Neuronal stem cell (in vitro differentiated cells): ENCODE data around the gene FBLN1.
A peak's percentile ranks its signal among the peaks of the same experiment; 100 is the strongest.
"Not testable (repeated sequence)": the region's sequence is repeated elsewhere in the genome, so short reads cannot be mapped to it uniquely, and the experiment has no call there.

ENCODE experiments used
- DNase-seq: peaks from one replicate; pipeline ENCODE4 v3.0.0-alpha.2; 2013; ENCODE audit warnings: low spot score
- H2AFZ ChIP-seq: one replicate; pipeline ENCODE4 v1.6.1; 2013; ENCODE audit warnings: mild to moderate bottlenecking, low read length, inconsistent platforms
- H2AK5ac ChIP-seq: 2 replicates; pipeline ENCODE4 v1.6.1; 2013; ENCODE audit warnings: low read depth, mild to moderate bottlenecking, inconsistent platforms, low read length, moderate library complexity, mixed read lengths
- H2BK120ac ChIP-seq: 2 replicates; pipeline ENCODE4 v1.6.1; 2013; ENCODE audit warnings: low read depth, mild to moderate bottlenecking, inconsistent platforms, low read length, moderate library complexity, mixed read lengths
- H2BK12ac ChIP-seq: one replicate; pipeline ENCODE4 v1.6.1; 2013; ENCODE audit warnings: low read length, inconsistent platforms
- H2BK15ac ChIP-seq: 2 replicates; pipeline ENCODE4 v1.6.1; 2013; ENCODE audit warnings: mild to moderate bottlenecking, low read length, inconsistent platforms, mixed read lengths
- H2BK5ac ChIP-seq: one replicate; pipeline ENCODE4 v1.6.1; 2013; ENCODE audit warnings: inconsistent platforms, mild to moderate bottlenecking, low read length, moderate library complexity
- H3K14ac ChIP-seq: one replicate; pipeline ENCODE4 v1.6.1; 2013; ENCODE audit warnings: low read length, inconsistent platforms
- H3K18ac ChIP-seq: 2 replicates; pipeline ENCODE4 v1.6.1; 2013; ENCODE audit warnings: low read length, inconsistent platforms
- H3K23ac ChIP-seq: 2 replicates; pipeline ENCODE4 v1.6.1; 2013; ENCODE audit warnings: low read depth, mild to moderate bottlenecking, mixed read lengths, low read length, inconsistent platforms; ENCODE audit not compliant: poor library complexity
- H3K27ac ChIP-seq: replicated peaks from 3 replicates; pipeline ENCODE4 v1.5.1; 2013; ENCODE audit warnings: low read length, inconsistent platforms
- H3K27me3 ChIP-seq, 3 experiments: 2 replicates each; pipeline ENCODE4 v1.6.1; 2013; ENCODE audit warnings: low read length in 3 of 3, mild to moderate bottlenecking in 2 of 3, inconsistent platforms in 1 of 3, low read depth in 1 of 3, mixed read lengths in 1 of 3, moderate library complexity in 1 of 3; ENCODE audit not compliant: control insufficient read depth in 3 of 3, insufficient read depth in 3 of 3
- H3K36me3 ChIP-seq, 2 donors: replicated peaks in 1 of 2; 2 replicates each; pipeline ENCODE4 v1.6.1; 2013; ENCODE audit warnings: low read length in 2 of 2; ENCODE audit not compliant: control insufficient read depth in 2 of 2, insufficient read depth in 2 of 2
- H3K4ac ChIP-seq: 2 replicates; pipeline ENCODE4 v1.6.1; 2013; ENCODE audit warnings: inconsistent platforms, mild to moderate bottlenecking, low read length, moderate library complexity
- H3K4me1 ChIP-seq, 2 donors: 1 replicate in 1 of 2; 2 replicates in 1 of 2; pipeline ENCODE4 v1.6.1; 2013; ENCODE audit warnings: low read length in 2 of 2, low read depth in 1 of 2; ENCODE audit not compliant: control insufficient read depth in 2 of 2, insufficient read depth in 1 of 2
- H3K4me2 ChIP-seq: one replicate; pipeline ENCODE4 v1.6.1; 2013; ENCODE audit warnings: mild to moderate bottlenecking, low read length, inconsistent platforms; ENCODE audit not compliant: insufficient read depth, poor library complexity, severe bottlenecking
- H3K4me3 ChIP-seq, 2 donors: 2 replicates each; pipeline ENCODE4 v1.5.1; 2013; ENCODE audit warnings: low read length in 2 of 2, mild to moderate bottlenecking in 2 of 2, inconsistent platforms in 1 of 2, moderate library complexity in 1 of 2
- H3K79me1 ChIP-seq: one replicate; pipeline ENCODE4 v1.6.1; 2013; ENCODE audit warnings: low read depth, mild to moderate bottlenecking, inconsistent platforms, low read length, moderate library complexity
- H3K9ac ChIP-seq: one replicate; pipeline ENCODE4 v1.6.1; 2013; ENCODE audit warnings: mild to moderate bottlenecking, low read depth, low read length, inconsistent platforms; ENCODE audit not compliant: poor library complexity
- H3K9me3 ChIP-seq, 2 donors: replicated peaks in 1 of 2; 2 replicates each; pipeline versions ENCODE3 to v1.6.1; 2013; ENCODE audit warnings: low read length in 2 of 2, mild to moderate bottlenecking in 2 of 2, inconsistent platforms in 1 of 2, low read depth in 1 of 2, mixed read lengths in 1 of 2, moderate library complexity in 1 of 2; ENCODE audit not compliant: control insufficient read depth in 2 of 2, insufficient read depth in 1 of 2
- H4K8ac ChIP-seq: one replicate; pipeline ENCODE4 v1.6.1; 2013; ENCODE audit warnings: low read depth, mild to moderate bottlenecking, inconsistent platforms, low read length, moderate library complexity
- H4K91ac ChIP-seq: one replicate; pipeline ENCODE4 v1.6.1; 2013; ENCODE audit warnings: low read length, low read depth, mild to moderate bottlenecking, inconsistent platforms; ENCODE audit not compliant: poor library complexity
- WGBS, 2 donors: extraction: QIAGEN DNeasy Blood & Tissue Kit; methylation state at CpG; one replicate each; pipeline ENCODE4 v1.1.7; 2013; ENCODE audit warnings: missing lambda C conversion rate in 2 of 2, mixed read lengths in 1 of 2; ENCODE audit not compliant: insufficient read length in 2 of 2, insufficient replicate concordance in 1 of 2; ENCODE audit errors: extremely low coverage in 2 of 2; 5-methylcytosine and 5-hydroxymethylcytosine counted together

The FBLN1 gene

GRCh38 chr22:45493286-45493771, 9.4 kb upstream of the FBLN1 start:
- Histone ChIP-seq H3K27ac (no peak overlapping the region), H3K4ac (no peak overlapping the region), H4K8ac (no peak overlapping the region), H3K9me3 (peaks cover 4 to 10% of the 10 kb centered on the region in 2 donors), H3K9ac (no peak overlapping the region), H2BK120ac (no peak overlapping the region), H3K36me3 (no peaks in the 10 kb centered on the region), H3K18ac (peak overlapping the region; percentile 46), H2AFZ (peak overlapping the region; percentile 53), H3K4me3 (no peak overlapping the region), H3K27me3 (peaks cover 0 to under 1% (median 0%) of the 10 kb centered on the region in 3 experiments), H2AK5ac (peak overlapping the region; percentile 68), H3K4me1 (peaks cover 9 to 17% of the 10 kb centered on the region in 2 donors), H2BK15ac (no peak overlapping the region), H3K79me1 (no peaks in the 10 kb centered on the region), H3K23ac (no peak overlapping the region), H2BK5ac (no peak overlapping the region), H2BK12ac (no peak overlapping the region), H4K91ac (no peak overlapping the region), H3K14ac (no peak overlapping the region), H3K4me2 (no peak overlapping the region)
- no peak for DNase-seq
- WGBS, 2 donors = no CpG with 5 or more reads among the region's 13 CpGs

- not testable (repeated sequence) for H3K14ac ChIP-seq, H4K91ac ChIP-seq, H2AFZ ChIP-seq, H2BK15ac ChIP-seq, H3K4ac ChIP-seq, H3K18ac ChIP-seq, H2BK120ac ChIP-seq, H3K4me2 ChIP-seq, H3K79me1 ChIP-seq, H3K36me3 ChIP-seq, DNase-seq, H3K4me3 ChIP-seq, H2BK12ac ChIP-seq, H3K23ac ChIP-seq, H2BK5ac ChIP-seq, H3K27me3 ChIP-seq, H3K27ac ChIP-seq, H3K9ac ChIP-seq, H2AK5ac ChIP-seq, H4K8ac ChIP-seq, H3K9me3 ChIP-seq
- no CpG with 5 or more reads among the region's 8 CpGs for WGBS, 2 donors
- peaks cover 9 to 18% of the 10 kb centered on the region in 2 donors for H3K4me1 ChIP-seq
These were observed 8.4 kb upstream of the FBLN1 start for GRCh38 chr22:45494306-45494705.

GRCh38 chr22:45495616-45496015, 7.1 kb upstream of the FBLN1 start:
- H2BK12ac ChIP-seq = peak overlapping the region; percentile 36
- H3K4me3 ChIP-seq, H3K14ac ChIP-seq, H4K8ac ChIP-seq, H3K27me3 ChIP-seq, H3K4ac ChIP-seq, H2BK120ac ChIP-seq, H3K4me2 ChIP-seq, H3K9me3 ChIP-seq, H3K9ac ChIP-seq, H3K27ac ChIP-seq, H4K91ac ChIP-seq, DNase-seq, H2BK5ac ChIP-seq, H2AFZ ChIP-seq, H3K79me1 ChIP-seq, H3K36me3 ChIP-seq, H3K23ac ChIP-seq, H2BK15ac ChIP-seq: not testable (repeated sequence)
- peak overlapping the region; percentile 6 for H2AK5ac ChIP-seq
- H3K18ac ChIP-seq = peak overlapping the region; percentile 0
- WGBS, 2 donors = no CpG with 5 or more reads among the region's 13 CpGs
- peaks cover 12 to 18% of the 10 kb centered on the region in 2 donors for H3K4me1 ChIP-seq

- Histone ChIP-seq H3K36me3 (no peaks in the 10 kb centered on the region), H4K91ac (no peak overlapping the region), H3K79me1 (no peaks in the 10 kb centered on the region), H2AFZ (no peak overlapping the region), H2BK15ac (no peak overlapping the region), H2AK5ac (no peak overlapping the region), H3K4me2 (no peak overlapping the region), H3K9me3 (peaks cover 0 to 4% of the 10 kb centered on the region in 2 donors), H3K23ac (no peak overlapping the region), H3K27ac (no peak overlapping the region), H2BK12ac (no peak overlapping the region), H3K4me1 (peaks cover 12 to 18% of the 10 kb centered on the region in 2 donors), H3K4me3 (no peak overlapping the region), H3K14ac (no peak overlapping the region), H3K27me3 (peaks cover 0 to 8% (median 0%) of the 10 kb centered on the region in 3 experiments), H2BK120ac (no peak overlapping the region), H4K8ac (no peak overlapping the region), H2BK5ac (no peak overlapping the region), H3K18ac (peak overlapping the region; percentile 11), H3K4ac (no peak overlapping the region), H3K9ac (no peak overlapping the region)
- no CpG with 5 or more reads among the region's 7 CpGs for WGBS, 2 donors
- DNase-seq = no peak
These were observed 6.2 kb upstream of the FBLN1 start for GRCh38 chr22:45496451-45496941.
